Thymus (tissue), 11 donors: ENCODE data around the gene HNRNPC. TPM values are rescaled to one million over a fixed set of nuclear protein-coding genes. Genes with fewer than 3 reads are reported as not detected.
"Not testable (repeated sequence)": the region's sequence is repeated elsewhere in the genome, so short reads cannot be mapped to it uniquely, and the experiment has no call there.

ENCODE experiments used
- DNase-seq, 9 donors: peaks; one replicate each; pipeline ENCODE4 v3.0.0-alpha.2; 2013; ENCODE audit warnings: low spot score in 9 of 9, low read depth in 6 of 9, missing footprints in 1 of 9
- H3K27ac ChIP-seq, 2 donors: one replicate each; pipeline ENCODE4 v1.5.1; 2013; ENCODE audit warnings: control low read depth in 1 of 2, low read depth in 1 of 2, low read length in 1 of 2, mild to moderate bottlenecking in 1 of 2, moderate library complexity in 1 of 2
- H3K27me3 ChIP-seq, 2 donors: one replicate each; pipeline ENCODE4 v1.5.1; 2013; ENCODE audit warnings: low read length in 1 of 2; ENCODE audit not compliant: control insufficient read depth in 2 of 2, insufficient read depth in 1 of 2
- H3K36me3 ChIP-seq, 2 donors: one replicate each; pipeline ENCODE4 v1.5.1; 2013; ENCODE audit warnings: low read length in 1 of 2, mild to moderate bottlenecking in 1 of 2, moderate library complexity in 1 of 2; ENCODE audit not compliant: control insufficient read depth in 2 of 2, insufficient read depth in 2 of 2
- H3K4me1 ChIP-seq, 2 donors: one replicate each; pipeline ENCODE4 v1.5.1; 2013; ENCODE audit warnings: low read length in 2 of 2; ENCODE audit not compliant: control insufficient read depth in 2 of 2, insufficient read depth in 2 of 2
- H3K4me3 ChIP-seq, 2 donors: one replicate each; pipeline ENCODE4 v1.5.1; 2013; ENCODE audit warnings: low read length in 2 of 2, control low read depth in 1 of 2, mild to moderate bottlenecking in 1 of 2
- H3K9me3 ChIP-seq, 2 donors: one replicate each; pipeline ENCODE4 v1.5.1; 2013; ENCODE audit warnings: low read length in 1 of 2, mild to moderate bottlenecking in 1 of 2; ENCODE audit not compliant: control insufficient read depth in 2 of 2, insufficient read depth in 1 of 2
- WGBS: extraction: QIAGEN DNeasy Blood & Tissue Kit; methylation state at CpG from one replicate; pipeline ENCODE4 v1.1.7; 2013; 5-methylcytosine and 5-hydroxymethylcytosine counted together
- polyA plus RNA-seq: library from polyadenylated mRNA; stranded (reverse); fragments of 200-250 nt; gene quantifications from one replicate; pipeline ENCODE4 v1.2.3, GENCODE V29; 2013
- total RNA-seq: library from RNA; stranded (reverse); fragments of 120-200 nt; gene quantifications from one replicate; pipeline ENCODE4 v1.2.4, GENCODE V29; 2013
- donor health status: healthy.

Gene HNRNPC
- total and polyA plus RNA-seq, 2 donors: 909 to 968 TPM

DNA sequence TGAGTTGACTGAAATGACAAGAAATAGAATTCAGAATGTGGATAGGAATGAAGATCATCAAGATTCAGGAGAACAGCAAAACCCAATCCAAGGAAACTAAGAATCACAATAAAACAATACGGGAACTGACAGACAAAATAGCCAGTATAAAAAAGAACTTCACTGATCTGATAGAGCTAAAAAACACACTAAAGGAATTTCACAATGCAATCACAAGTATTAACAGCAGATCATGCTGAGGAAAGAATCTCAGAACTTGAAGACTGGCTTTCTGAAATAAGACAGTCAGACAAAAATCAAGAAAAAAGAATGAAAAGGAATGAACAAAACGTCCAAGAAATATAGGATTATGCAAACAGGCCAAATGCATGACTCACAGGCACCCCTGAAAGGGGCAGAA, 98.1 kb downstream of the HNRNPC start:
- no peak for DNase-seq
- no peaks in the 10 kb centered on the region for H3K4me1 ChIP-seq
- 77% methylated on average over 2 of the region's 2 CpGs for WGBS
- no peaks in the 10 kb centered on the region for H3K27me3 ChIP-seq
- no peaks in the 10 kb centered on the region for H3K36me3 ChIP-seq
- no peak overlapping the region for H3K27ac ChIP-seq
- no peak overlapping the region for H3K4me3 ChIP-seq
- H3K9me3 ChIP-seq: peaks cover 0 to 6% of the 10 kb centered on the region in 2 donors

DNA sequence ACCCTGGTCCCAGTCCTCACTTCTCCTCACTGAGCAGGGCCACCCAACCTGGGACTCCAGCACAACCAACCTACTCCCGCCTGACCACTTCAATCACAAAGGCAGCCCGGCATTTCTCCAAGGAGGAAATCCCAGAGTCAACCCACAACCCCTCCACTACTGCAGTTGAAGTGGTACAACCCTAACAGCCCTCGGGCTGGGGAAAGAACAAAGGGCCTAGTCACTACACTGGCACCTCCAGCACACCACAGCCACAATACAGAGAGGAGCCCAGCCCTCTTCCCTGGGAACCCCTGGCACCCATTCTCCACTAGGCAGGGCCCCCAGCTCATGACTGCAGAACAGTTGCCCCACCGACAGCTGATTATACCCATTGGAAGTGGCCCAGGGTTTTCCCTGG, 99.7 kb downstream of the HNRNPC start:
- DNase-seq: no peak
- H3K4me1 ChIP-seq: no peaks in the 10 kb centered on the region
- H3K27ac ChIP-seq: no peak overlapping the region
- H3K36me3 ChIP-seq: no peaks in the 10 kb centered on the region
- peaks cover 0 to 6% of the 10 kb centered on the region in 2 donors for H3K9me3 ChIP-seq
- H3K4me3 ChIP-seq: no peak overlapping the region
- no peaks in the 10 kb centered on the region for H3K27me3 ChIP-seq
- WGBS: 79% methylated on average over 4 of the region's 4 CpGs

DNA sequence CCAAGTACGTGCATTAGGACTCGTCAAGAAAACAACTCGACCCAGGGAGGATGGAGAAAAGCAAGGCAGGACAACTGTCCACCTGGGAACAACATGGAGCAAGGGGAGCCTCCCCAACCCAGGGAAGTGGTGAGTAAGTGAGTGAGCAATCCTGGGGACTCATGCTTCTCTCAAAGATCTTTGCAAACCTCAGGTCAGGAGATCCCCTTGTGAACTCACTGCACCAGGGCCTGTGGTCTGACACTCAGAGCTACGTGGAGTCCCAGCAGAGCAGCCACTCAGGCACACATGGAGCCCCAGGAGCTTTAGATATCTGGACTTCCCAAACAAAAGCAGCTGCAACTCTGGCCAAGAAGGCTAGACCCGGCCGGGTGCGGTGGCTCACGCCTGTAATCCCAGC, 101.2 kb downstream of the HNRNPC start:
- DNase-seq: no peak
- no peaks in the 10 kb centered on the region for H3K36me3 ChIP-seq
- H3K4me3 ChIP-seq: no peak overlapping the region
- no peak overlapping the region for H3K27ac ChIP-seq
- peaks cover 0 to 6% of the 10 kb centered on the region in 2 donors for H3K9me3 ChIP-seq
- H3K4me1 ChIP-seq: no peaks in the 10 kb centered on the region
- WGBS: 94% methylated on average over 8 of the region's 8 CpGs
- peaks cover 0 to 2% of the 10 kb centered on the region in 2 donors for H3K27me3 ChIP-seq

DNA sequence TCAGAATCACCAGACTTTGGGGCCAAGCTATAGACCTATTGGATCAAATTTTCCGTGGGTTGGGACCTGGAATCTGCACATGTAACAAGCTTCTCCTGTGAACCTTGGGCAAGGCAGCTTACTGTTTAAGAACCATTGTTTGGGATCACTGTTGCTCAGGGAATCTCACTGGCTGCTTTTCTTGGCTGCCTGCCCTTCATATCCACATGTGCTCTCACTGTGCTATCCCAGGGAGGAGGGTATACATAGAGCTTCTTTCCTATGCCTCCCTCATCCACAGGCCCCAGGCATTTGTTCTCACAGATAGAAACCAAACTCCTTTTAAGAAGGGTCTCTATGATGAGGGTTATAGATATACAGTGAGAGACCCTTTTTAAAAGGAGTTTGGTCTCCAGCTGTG, 103.6 kb downstream of the HNRNPC start:
- not testable (repeated sequence) for H3K9me3 ChIP-seq, H3K4me3 ChIP-seq, H3K36me3 ChIP-seq, H3K4me1 ChIP-seq, DNase-seq, H3K27me3 ChIP-seq, H3K27ac ChIP-seq
- 96% methylated on average over 1 of the region's 1 CpG for WGBS

DNA sequence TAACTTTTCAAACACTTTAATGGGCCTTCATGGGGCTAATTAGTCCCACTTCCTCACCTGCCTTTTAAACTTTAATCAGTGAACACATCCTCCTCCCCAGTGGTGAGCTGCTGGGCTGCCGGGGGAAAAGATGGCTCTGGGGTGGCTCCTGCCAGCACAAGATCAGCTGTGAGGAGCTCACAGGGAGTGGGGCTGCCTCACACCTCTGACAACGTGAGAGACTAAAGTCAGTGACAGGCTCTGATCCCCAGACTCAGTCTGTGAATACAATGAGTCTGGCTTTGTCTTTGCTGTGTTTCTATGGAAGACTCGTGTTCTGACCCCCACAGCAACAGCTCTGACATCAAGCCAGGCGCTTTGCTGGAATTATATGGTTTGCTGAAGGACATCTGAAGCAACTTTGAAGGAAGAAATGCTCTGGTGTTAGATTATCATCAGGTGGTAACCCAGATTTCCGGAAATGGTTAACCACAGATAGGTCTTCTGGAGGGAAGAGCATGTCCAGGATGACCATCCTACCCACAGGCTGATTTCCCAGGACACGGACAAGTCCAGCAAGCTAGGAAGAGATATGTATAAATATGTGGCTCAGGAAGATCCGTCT, 104.1 kb downstream of the HNRNPC start:
- H3K4me3 ChIP-seq, DNase-seq, H3K9me3 ChIP-seq, H3K27me3 ChIP-seq, H3K4me1 ChIP-seq, H3K27ac ChIP-seq, H3K36me3 ChIP-seq: not testable (repeated sequence)
- 73% methylated on average over 7 of the region's 7 CpGs for whole genome bisulfite sequencing

DNA sequence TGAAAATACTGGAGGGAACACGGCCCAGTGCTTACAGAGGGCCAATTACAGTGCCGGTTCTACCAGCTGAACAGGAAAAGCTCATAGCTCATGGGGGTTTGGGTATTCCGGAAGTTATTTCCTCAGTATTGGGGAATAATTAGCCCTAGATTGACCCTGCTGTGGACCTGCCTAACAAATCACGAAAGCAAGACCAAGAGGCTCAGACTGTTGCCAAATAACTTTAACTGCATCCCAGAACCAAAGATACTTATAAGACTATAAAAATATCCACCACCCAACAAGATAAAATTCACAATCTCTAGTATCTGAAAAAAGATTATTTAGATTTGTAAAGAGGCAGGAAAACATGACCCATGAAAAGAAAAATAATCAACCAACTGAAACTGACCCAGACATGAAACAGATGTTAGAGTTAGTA, 105.4 kb downstream of the HNRNPC start:
- DNase-seq: no peak
- WGBS: 85% methylated on average over 4 of the region's 4 CpGs
- no peak overlapping the region for H3K27ac ChIP-seq

DNA sequence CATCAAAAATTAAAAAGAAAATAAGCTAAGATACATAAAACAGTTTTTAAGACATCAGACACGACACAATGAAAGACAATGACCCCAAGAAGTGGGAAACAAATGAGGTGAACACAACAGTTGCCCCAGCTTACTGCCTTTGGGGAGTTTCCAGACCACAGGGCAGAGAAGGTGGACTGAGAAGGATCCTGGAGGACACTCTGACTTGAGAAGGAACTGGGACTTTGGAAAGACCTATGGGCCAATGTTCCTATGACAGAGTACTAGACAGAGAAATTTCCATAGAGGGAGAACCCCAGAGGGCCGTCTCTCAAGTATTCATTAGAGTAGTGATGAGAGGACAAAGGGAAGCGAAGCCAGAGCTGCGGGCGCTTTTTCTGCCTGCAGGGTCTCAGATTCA, 107.2 kb downstream of the HNRNPC start:
- no peak overlapping the region for H3K4me3 ChIP-seq
- no peaks in the 10 kb centered on the region for H3K36me3 ChIP-seq
- no peak for DNase-seq
- H3K9me3 ChIP-seq: no peaks in the 10 kb centered on the region
- H3K27ac ChIP-seq: no peak overlapping the region
- 77% methylated on average over 5 of the region's 5 CpGs for WGBS
- H3K4me1 ChIP-seq: no peaks in the 10 kb centered on the region
- H3K27me3 ChIP-seq: peaks cover 0 to 2% of the 10 kb centered on the region in 2 donors

More for the DNA sequence above, 105.4 kb downstream of the HNRNPC start:
- Histone ChIP-seq H3K36me3 (no peaks in the 10 kb centered on the region), H3K4me1 (no peaks in the 10 kb centered on the region), H3K9me3 (no peaks in the 10 kb centered on the region), H3K27me3 (peaks cover 0 to 2% of the 10 kb centered on the region in 2 donors), H3K4me3 (no peak overlapping the region)

DNA sequence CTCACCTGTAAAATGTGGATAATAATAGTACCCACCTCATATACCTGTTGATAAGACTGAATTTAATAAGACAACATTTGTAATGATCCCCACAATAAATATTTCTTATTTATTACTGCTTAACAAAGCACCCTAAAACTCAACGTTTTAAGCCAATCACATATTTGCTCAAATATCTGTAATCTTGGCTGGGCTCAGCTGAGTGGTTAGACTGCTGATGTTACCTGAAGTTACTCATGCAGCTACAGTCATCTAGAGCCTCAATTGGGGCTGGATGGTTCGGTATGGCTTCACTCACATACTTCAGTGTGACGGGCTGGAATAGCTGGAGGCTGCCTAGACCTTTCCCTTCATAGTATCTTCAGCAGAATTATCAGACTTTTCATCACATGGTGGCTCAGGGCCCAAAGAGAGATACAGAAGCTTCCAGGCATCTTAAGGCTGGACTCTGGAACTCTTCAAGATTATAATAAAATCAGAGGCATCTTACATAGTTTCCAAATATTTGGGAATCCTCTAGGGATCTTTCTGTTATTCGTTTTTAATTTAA, 109.1 kb downstream of the HNRNPC start:
- Histone ChIP-seq H3K9me3 (no peaks in the 10 kb centered on the region), H3K4me1 (peaks cover 0 to 3% of the 10 kb centered on the region in 2 donors), H3K27me3 (peaks cover 0 to 2% of the 10 kb centered on the region in 2 donors), H3K27ac (no peak overlapping the region), H3K36me3 (no peaks in the 10 kb centered on the region), H3K4me3 (no peak overlapping the region)
- 92% methylated on average over 4 of the region's 4 CpGs for WGBS
- DNase-seq: no peak
